Amniotic stem cell (primary cell): ENCODE results near the gene MCCD1.
"Not testable (repeated sequence)": the region's sequence is repeated elsewhere in the genome, so short reads cannot be mapped to it uniquely, and the experiment has no call there.

Experiments
- DNase-seq: peaks from one replicate; lab custom pipeline; 2025; lab: John Stamatoyannopoulos, UW

Gene MCCD1

GRCh38 chr6:31528821-31529328, at the start of gene MCCD1:
MCCD1 (plus strand) TSS chr6:31528962; CDS start chr6:31529015, 53 bp downstream.
- DNase-seq = no peak

GRCh38 chr6:31479151-31479932, 49.4 kb upstream of the MCCD1 start:
- DNase-seq = no peak

GRCh38 chr6:31479933-31480535, 48.7 kb upstream of the MCCD1 start:
- DNase-seq = no peak

GRCh38 chr6:31480574-31480973, 48.2 kb upstream of the MCCD1 start:
- no peak for DNase-seq

- DNase-seq = no peak
Observed at GRCh38 chr6:31483392-31483791, 45.4 kb upstream of the MCCD1 start.

- no peak for DNase-seq
Observed at GRCh38 chr6:31485055-31485454, 43.7 kb upstream of the MCCD1 start.

GRCh38 chr6:31486065-31486837, 42.5 kb upstream of the MCCD1 start:
- DNase-seq = not testable (repeated sequence)

- DNase-seq = not testable (repeated sequence)
Observed at GRCh38 chr6:31487674-31488073, 41.1 kb upstream of the MCCD1 start.

GRCh38 chr6:31489086-31489485, 39.7 kb upstream of the MCCD1 start:
- no peak for DNase-seq

GRCh38 chr6:31490115-31490873, 38.5 kb upstream of the MCCD1 start:
- DNase-seq = no peak

- DNase-seq = not testable (repeated sequence)
Observed at GRCh38 chr6:31493550-31493874, 35.2 kb upstream of the MCCD1 start.

GRCh38 chr6:31493875-31494694, 34.7 kb upstream of the MCCD1 start:
- peak; percentile 42 for DNase-seq

GRCh38 chr6:31495580-31495979, 33.2 kb upstream of the MCCD1 start:
- no peak for DNase-seq

- not testable (repeated sequence) for DNase-seq
Observed at GRCh38 chr6:31496826-31497225, 31.9 kb upstream of the MCCD1 start.

- peak; percentile 77 for DNase-seq
Observed at GRCh38 chr6:31497531-31498476, 31.0 kb upstream of the MCCD1 start, which contains the start of gene MICB. MICB (plus strand) TSS chr6:31498145; CDS start chr6:31498194, 49 bp downstream.

- DNase-seq = no peak
Observed at GRCh38 chr6:31498748-31499147, 30.0 kb upstream of the MCCD1 start.

GRCh38 chr6:31499648-31500047, 29.1 kb upstream of the MCCD1 start:
- not testable (repeated sequence) for DNase-seq

GRCh38 chr6:31502586-31502985, 26.2 kb upstream of the MCCD1 start:
- no peak for DNase-seq

GRCh38 chr6:31509036-31509435, 19.7 kb upstream of the MCCD1 start:
- not testable (repeated sequence) for DNase-seq

GRCh38 chr6:31510007-31510406, 18.8 kb upstream of the MCCD1 start:
- DNase-seq = no peak
